GM19099 (cell line): ENCODE measurements around the gene TMBIM6.
A peak's percentile ranks its signal among the peaks of the same experiment; 100 is the strongest.

Source experiments
- POLR2A ChIP-seq: IDR thresholded peaks from 3 replicates; pipeline ENCODE4 v1.6.1; 2011; ENCODE audit warnings: low read depth; ENCODE audit not compliant: insufficient read length; ENCODE audit errors: extremely low read depth

The TMBIM6 gene, protein sequence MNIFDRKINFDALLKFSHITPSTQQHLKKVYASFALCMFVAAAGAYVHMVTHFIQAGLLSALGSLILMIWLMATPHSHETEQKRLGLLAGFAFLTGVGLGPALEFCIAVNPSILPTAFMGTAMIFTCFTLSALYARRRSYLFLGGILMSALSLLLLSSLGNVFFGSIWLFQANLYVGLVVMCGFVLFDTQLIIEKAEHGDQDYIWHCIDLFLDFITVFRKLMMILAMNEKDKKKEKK

DNA sequence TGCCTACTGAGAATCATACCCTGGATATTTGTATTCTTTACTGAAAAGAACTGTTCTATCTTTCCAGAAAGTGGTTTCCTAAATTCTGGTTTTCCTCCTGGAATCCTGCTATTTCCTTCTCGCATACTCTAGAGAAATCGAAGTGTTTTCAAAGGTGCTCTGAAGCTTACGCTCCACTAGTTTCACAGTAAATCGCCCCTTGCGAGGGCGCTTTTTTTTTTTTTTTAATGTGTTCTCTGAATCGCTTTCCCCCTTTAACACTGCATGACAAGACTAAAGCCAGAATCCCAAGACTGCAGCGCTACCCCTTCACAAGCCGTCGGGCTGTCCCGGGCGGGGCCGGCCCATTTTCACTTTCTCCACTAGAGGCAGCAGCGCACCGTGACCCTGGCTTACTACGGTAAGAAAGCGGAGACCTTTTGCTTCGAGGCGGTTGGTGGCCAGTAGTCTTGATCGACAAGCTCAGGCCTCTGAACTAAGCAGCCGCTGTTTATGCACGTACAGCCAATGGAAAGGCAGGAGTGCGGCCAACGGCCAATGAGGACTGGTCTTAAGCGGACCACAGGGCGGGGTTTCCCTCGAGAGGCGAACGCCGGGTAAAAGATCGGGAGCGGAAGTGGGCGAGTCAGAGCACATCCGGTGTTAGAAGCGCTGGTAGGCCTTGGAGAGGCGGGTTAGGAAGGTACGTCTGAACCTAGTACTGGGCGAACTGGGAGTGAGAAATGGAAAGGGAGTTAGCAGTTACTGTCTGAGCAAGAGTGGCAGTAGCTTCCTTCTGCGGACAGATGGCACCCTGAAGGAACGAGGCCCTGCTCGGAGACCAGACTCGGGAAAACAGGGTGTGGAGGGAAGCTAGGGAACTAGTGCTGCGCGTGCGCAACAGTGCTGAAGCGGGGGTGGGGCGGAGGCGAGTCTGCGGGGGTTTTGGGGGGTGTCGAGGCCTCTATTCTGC is at the start of gene TMBIM6:
TSS of gene TMBIM6 (plus strand) at position 628 of the 952 bp plus-strand sequence. CDS start 10,937 bp downstream, outside the sequence.
- TF ChIP-seq POLR2A = peak; percentile 99

DNA sequence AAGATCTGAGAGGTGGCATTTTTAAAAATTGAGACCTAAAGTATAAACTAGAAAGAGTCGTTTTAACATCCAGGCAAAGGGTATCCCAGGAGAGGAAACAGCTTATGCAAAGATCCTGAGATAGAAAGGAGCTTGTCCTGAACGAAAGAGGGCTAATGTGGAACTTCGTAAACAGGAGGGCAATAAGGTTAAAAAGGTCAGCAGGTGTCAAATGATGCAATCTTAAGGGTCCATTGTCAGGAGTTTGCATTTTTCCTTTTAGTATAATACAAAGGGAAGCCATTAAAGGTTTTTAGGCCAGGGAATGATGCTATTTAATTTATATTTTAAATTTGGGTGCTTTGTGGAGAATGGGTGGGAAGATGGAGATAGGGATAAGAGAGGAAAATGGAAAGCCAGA is 48.5 kb upstream of the TMBIM6 start:
- no peak for TF ChIP-seq POLR2A

GRCh38 chr12:49693931-49694444 is 47.4 kb upstream of the TMBIM6 start:
- TF ChIP-seq POLR2A = no peak

- no peak for TF ChIP-seq POLR2A
Observed at GRCh38 chr12:49696723-49697122, 44.6 kb upstream of the TMBIM6 start.

DNA sequence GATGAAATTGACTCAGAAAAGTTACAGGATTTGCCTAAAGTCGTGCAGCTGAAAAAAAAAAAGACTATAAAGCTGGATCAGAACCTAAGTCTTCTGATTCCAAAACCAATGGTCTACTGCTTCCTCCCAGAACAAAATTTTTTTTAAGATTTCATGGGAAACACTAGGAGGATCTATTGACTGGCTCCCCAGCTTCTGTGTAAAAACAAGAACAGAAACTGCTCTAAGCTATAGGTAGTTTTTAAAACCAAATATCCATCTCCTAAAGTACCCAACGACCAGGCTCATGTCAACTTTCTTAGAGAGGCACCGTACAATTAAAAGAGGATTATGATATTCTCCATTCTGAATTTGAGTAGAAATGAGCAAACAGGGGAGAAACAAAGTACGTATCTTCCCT is 43.5 kb upstream of the TMBIM6 start:
- no peak for TF ChIP-seq POLR2A

GRCh38 chr12:49698619-49699545 is 42.5 kb upstream of the TMBIM6 start:
- TF ChIP-seq POLR2A = peak; percentile 37

- no peak for TF ChIP-seq POLR2A
Observed at GRCh38 chr12:49702009-49702408, 39.3 kb upstream of the TMBIM6 start.

DNA sequence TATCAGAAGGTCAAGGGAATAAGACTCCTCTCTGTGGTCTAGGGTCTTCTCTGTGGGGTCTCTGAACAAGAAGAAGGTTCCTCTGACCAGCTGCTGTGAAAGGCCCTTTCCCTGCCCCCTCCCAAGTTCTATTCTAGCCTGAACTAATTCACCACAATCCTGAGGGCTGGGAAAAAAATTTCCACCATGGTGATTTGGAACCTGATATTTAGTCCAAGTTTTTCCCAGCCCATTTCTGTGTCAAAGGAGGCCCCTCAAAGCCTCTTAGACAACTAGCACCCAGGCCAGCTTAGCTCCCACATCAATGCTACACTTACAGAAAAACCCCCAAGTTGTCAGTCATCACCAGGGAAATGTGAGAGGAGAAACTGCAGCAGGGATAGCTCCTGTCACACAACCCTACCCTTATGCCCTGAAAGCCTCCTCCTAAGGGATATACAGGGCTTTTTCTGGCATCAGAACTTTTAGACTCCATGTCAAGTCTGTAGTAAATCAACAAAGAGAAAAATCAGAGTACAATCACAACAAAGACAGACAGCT is 38.6 kb upstream of the TMBIM6 start:
- TF ChIP-seq POLR2A = no peak

DNA sequence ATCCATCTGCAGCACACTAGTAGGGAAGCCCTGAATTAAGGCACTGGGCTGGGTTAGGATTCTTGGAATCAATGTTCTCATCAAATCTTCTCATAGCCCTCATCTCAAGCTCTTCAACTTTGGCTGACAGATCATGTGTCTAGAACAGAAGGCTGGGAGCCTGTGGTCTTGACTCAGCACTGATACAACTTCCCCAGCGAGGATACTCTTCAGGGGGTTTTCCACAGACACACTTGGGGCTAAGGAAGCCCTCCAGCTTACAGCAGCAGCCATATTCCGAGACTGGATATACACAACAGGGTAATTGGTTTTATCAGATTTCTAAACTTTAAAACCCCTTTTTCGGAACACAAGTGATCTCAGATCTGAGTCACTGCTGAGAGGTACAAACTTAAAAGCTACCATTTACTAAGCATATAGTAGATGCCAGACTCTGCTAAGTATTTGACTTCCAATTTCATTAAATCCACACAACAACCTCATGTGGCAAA is 37.7 kb upstream of the TMBIM6 start:
- no peak for TF ChIP-seq POLR2A

DNA sequence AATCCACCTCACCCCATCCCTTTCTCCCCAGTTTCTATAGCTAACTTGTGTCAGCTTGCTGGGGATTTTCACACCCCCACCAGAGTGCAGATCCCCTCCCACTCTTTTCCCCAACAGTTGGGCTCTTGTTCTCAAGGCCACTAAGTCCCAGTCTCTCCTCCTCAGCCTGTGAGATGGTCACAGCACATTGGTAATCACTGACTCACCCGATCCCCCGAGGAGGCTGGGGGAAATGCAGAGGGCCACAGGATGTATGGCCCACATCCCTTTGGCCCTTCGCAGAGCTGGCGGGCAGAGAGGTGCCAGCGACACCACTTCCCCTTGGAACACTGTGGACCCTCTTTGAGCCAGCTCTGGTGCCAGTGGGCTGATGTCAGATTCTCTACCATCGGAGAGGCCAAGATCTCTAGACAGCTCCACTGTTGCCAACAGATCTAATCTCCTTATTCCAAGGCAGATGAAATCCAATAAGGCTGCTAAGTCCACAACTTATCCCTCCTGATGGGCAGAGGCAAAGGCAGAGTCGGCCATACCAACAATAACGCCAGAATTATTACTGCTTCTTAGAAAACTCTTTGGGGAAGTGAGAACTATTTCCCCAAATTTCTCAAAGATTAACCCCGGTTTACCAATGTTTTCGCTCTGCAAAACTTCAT is 35.8 kb upstream of the TMBIM6 start:
- peak; percentile 73 for TF ChIP-seq POLR2A

GRCh38 chr12:49706351-49707127 is 34.8 kb upstream of the TMBIM6 start:
- peak; percentile 16 for TF ChIP-seq POLR2A

DNA sequence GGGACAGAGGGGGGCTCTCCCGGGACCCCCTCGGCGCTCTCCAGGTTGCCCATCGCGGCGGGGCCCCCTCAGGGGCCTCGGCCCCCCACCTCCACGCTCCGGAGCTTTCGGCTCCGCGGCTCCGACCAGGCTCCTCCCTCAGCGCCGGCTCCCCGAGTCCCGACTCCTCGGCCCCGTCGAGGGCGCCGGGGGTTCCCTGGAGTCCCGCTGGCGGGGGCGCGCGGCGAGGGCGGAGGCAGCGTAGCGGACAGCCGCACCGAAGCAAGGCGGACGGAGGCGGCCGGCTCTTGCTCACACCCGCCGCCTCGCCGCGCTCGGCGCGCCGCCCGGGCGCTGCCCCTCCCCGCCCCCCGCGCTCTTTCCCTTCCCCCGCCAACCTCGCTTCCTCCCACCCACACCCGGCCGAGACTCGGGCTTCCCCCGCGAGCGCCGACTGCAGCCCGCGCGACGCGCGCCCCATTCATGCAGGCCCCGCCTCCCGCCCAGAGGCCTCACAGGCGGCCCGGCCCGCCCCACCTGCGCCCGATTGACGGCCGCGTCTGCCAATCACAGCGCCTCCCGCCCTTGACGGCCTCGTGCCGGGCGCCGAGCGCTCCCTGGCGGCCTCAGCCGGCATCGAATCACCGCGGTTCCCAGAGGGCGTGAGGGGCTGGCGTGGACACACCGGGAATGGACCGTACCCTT is 34.1 kb upstream of the TMBIM6 start, which contains the start of gene FMNL3:
TSS of gene FMNL3 (minus strand) at position 278 of the 684 bp plus-strand sequence. CDS start at position 53, 225 bp downstream.
- TF ChIP-seq POLR2A = peak; percentile 77
